Activated CD4-positive, alpha-beta T cell treated with anti-CD3 and anti-CD28 coated beads, Interleukin-2, amount 50 U/mL, for 16 hours (primary cell): ENCODE measurements around the gene GABARAP.

Experiments
- DNase-seq: peaks from one replicate; pipeline ENCODE4 v3.0.0-alpha.2; 2020

GABARAP gene

DNA sequence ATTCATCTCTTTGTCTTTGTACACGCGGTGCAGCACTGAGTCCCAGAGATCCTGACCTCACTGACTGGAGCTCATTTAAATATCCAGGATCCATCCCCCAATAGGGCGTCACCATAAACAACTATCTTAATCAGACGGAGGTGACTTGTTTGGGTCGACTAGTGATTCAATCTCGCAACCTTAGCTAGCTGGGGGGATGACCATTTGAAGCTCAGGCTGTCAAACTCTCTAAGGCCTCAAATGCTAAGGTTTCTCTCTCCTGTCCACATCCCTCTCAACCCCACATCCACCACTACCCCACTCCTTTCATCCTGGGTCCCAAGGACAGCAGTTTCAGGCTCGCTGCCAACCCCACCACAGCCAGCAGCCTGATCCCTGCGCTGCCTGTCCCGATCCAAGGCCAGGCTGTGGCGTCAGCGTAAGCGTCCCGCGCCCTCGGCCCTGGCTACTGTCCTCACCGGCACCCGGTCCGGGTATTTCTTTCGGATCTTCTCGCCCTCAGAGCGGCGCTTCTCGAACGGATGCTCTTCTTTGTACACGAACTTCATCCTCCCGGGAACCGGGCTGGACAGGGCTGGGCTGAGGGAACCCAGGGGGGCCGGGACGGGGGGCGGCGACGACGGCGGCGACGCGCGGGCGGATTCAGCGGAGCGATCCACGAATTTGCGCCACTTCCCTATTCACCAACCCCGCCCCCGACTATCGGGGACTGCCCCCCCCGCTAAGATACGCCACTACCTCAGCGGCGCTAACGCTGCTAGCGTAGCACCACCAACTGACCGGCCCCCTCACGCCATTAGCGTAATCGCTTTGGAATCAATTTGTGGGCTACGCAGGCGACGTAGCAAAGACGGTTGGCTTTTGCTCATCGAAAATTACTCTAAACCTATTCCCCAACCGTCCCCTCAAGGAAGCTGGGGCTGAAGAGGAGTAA is at the start of gene GABARAP:
Gene GABARAP (minus strand): TSS at position 667 of the 934 bp plus-strand sequence. CDS start 119 bp downstream, at position 548.
- DNase-seq = peak; percentile 90

- no peak for DNase-seq
Measured at GRCh38 chr17:7290685-7291084, 48.4 kb upstream of the GABARAP start.

GRCh38 chr17:7290166-7290565 is 47.9 kb upstream of the GABARAP start:
- DNase-seq = no peak

GRCh38 chr17:7289256-7290032 is 47.2 kb upstream of the GABARAP start:
- no peak for DNase-seq

GRCh38 chr17:7285679-7286078 is 43.4 kb upstream of the GABARAP start:
- no peak for DNase-seq

DNA sequence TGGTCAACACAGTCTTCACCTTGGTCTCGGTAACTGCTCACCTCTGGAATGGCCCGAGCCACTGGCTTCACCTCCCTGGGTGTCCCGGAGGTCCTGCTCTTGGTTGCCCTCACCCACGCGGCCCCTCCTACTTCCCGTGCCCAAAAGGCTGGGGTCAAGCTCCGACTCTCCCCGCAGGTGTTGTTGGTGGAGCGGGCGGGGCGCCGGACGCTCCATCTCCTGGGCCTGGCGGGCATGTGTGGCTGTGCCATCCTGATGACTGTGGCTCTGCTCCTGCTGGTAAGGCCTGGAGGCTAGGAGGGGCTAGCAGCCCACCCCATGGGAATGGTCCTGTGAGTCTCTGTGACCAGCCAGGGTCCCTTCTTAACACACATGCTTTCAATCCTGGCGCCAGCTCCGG is 42.7 kb upstream of the GABARAP start:
- no peak for DNase-seq

DNA sequence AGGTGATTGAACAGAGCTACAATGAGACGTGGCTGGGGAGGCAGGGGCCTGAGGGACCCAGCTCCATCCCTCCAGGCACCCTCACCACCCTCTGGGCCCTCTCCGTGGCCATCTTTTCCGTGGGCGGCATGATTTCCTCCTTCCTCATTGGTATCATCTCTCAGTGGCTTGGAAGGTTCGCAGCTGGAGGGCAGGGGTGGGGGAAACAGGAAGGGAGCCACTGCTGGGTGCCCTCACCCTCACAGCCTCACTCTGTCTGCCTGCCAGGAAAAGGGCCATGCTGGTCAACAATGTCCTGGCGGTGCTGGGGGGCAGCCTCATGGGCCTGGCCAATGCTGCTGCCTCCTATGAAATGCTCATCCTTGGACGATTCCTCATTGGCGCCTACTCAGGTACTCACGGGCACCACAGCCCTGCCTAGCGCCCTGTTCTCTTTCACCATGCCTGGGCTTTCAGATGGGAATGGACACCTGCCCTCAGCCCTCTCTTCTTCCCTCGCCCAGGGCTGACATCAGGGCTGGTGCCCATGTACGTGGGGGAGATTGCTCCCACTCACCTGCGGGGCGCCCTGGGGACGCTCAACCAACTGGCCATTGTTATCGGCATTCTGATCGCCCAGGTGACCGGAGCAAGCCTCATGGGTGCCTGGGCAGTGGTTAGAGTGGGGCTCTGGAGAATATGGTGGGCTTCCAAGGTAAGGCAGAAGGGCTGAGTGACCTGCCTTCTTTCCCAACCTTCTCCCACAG is 41.4 kb upstream of the GABARAP start:
- DNase-seq = no peak

GRCh38 chr17:7282752-7283321 is 40.6 kb upstream of the GABARAP start:
- DNase-seq = no peak

DNA sequence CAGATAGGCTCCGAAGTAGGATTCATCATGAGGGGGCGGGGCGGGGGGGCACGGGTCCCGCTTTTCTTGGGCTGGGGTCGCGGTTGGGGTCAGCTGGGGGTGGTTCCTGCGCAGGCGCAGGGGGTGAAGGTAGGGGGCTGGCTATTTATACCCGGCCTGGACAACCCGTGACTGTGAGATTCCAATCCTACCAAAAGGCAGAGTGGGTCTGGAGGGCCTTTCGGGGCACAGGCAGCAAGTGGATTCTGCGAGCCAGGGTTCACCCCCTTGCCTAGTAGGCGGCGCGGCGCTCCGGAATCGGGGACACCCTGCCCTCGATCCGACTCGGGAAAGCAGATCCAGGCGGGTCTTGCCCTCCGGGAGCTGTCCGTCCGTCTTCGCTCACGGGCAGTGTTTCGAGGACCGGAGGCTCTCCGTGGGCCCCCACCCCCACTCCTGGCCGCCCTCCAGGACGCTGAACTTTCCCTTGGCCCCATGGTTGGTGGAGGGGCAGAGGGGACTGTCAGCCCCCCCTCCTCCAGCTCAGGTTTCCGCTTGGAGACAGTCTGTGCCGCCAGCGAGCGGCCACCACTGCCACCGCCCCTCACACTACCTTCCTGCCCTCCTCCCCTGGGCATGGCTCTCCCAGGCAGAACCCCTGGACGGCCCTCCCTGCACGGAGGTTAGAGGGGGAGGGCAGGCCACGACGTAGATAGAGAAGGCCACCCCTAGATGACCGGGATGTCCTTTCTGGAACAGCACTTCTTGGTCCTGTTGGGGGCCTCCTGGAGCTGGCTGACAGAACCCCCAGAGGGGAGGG is 39.9 kb upstream of the GABARAP start:
- DNase-seq = no peak

DNA sequence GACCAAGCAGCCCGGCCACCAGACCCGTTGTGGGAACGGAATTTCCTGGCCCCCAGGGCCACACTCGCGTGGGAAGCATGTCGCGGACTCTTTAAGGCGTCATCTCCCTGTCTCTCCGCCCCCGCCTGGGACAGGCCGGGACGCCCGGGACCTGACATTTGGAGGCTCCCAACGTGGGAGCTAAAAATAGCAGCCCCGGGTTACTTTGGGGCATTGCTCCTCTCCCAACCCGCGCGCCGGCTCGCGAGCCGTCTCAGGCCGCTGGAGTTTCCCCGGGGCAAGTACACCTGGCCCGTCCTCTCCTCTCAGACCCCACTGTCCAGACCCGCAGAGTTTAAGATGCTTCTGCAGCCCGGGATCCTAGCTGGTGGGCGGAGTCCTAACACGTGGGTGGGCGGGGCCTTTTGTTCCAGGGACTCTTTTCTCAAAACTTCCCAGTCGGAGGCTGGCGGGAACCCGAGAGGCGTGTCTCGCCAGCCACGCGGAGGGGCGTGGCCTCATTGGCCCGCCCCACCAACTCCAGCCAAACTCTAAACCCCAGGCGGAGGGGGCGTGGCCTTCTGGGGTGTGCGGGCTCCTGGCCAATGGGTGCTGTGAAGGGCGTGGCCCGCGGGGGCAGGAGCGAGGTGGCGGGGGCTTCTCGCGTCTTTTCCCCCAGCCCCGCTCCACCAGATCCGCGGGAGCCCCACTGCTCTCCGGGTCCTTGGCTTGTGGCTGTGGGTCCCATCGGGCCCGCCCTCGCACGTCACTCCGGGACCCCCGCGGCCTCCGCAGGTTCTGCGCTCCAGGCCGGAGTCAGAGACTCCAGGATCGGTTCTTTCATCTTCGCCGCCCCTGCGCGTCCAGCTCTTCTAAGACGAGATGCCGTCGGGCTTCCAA is 39.1 kb upstream of the GABARAP start, which contains the start of gene SLC2A4:
Gene SLC2A4 (plus strand): TSS at position 645 of the 879 bp plus-strand sequence. CDS start 217 bp downstream, at position 862.
- DNase-seq = peak; percentile 90

- DNase-seq = peak; percentile 82
Measured at GRCh38 chr17:7280519-7281073, 38.3 kb upstream of the GABARAP start.

- DNase-seq = no peak
Measured at GRCh38 chr17:7279448-7279847, 37.2 kb upstream of the GABARAP start.

GRCh38 chr17:7266784-7267183 is 24.5 kb upstream of the GABARAP start:
- no peak for DNase-seq

GRCh38 chr17:7263801-7264078 is 21.5 kb upstream of the GABARAP start:
- no peak for DNase-seq

- no peak for DNase-seq
Measured at GRCh38 chr17:7262935-7263800, 20.9 kb upstream of the GABARAP start.

GRCh38 chr17:7262192-7262934 is 20.1 kb upstream of the GABARAP start, which contains the start of gene CLDN7:
Gene CLDN7 (minus strand): TSS chr17:7262478. CDS start chr17:7262043, 435 bp downstream.
- no peak for DNase-seq

DNA sequence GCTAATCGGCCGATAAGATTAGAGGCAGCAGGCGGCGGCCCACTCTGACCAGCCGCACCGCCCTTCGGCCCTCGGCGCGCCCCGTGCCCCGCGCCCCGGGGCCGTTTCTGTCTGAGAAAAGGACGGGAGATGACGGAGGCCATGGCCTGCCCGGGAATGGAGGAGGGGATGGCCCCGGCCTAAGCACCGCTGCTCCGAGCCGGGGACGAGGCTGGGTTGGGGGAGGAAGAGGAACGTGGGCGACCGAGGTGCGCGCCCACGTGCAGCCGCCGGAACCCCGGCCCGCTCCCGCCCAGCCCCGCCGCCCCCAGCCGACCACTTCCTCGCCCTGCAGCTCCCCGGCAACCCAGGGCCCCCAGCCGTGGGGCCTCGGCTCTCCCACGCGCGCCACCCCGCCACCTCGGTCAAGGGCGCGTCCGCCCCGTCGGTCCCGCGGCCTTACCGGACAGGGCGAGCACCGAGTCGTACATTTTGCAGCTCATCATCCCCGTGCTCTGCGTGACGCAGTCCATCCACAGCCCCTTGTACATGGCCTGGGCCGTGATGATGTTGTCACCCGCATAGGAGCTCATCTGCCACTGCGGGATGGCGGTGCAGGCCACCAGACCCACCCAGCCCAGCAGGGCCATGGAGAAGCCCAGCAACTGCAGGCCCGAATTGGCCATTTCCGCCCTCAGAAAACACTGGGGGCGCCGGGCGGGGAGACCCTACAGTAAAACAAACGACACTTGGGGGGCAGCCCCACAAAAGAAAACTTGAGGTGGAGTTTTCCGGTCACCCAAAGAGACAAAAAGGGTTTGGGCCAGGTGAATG is 19.3 kb upstream of the GABARAP start:
- no peak for DNase-seq
